ENCODE data around the gene ZC2HC1C. TPM values are rescaled to one million over a fixed set of nuclear protein-coding genes. Genes with fewer than 3 reads are reported as not detected.

The ZC2HC1C gene
- polyA plus RNA-seq (2012; ENCODE audit: low read depth, missing spikeins) = 0.59 TPM

GRCh38 chr14:75069121-75069810 lies at the start of gene ZC2HC1C:
TSS of gene ZC2HC1C (plus strand) at chr14:75069641. CDS start at chr14:75070574, 933 bp downstream.
- TF ChIP-seq POLR2A (IDR thresholded peaks at IDR 0.05; ENCODE audit: low read depth, low read length) (no peak), TAF1 (IDR thresholded peaks at IDR 0.05; ENCODE audit: low read depth, low read length) (no peak), POU2F2 (IDR thresholded peaks at IDR 0.05; ENCODE audit: low read depth, low read length) (no peak), PAX5 (IDR thresholded peaks at IDR 0.05; ENCODE audit: insufficient read depth, low read length, severe bottlenecking) (no peak), POLR2AphosphoS5 (IDR thresholded peaks at IDR 0.05; ENCODE audit: low read depth, low read length) (no peak), SPI1 (IDR thresholded peaks at IDR 0.05; ENCODE audit: low read depth, low read length) (no peak)
- FAIRE-seq (peak; percentile 72), DNase-seq (ENCODE audit: insufficient read length, low spot score) (peak; percentile 65)

- no peak for DNase-seq (ENCODE audit: insufficient read length, low spot score)
- TF ChIP-seq POLR2AphosphoS5 (IDR thresholded peaks at IDR 0.05; ENCODE audit: low read depth, low read length) (no peak), TAF1 (IDR thresholded peaks at IDR 0.05; ENCODE audit: low read depth, low read length) (no peak), POLR2A (IDR thresholded peaks at IDR 0.05; ENCODE audit: low read depth, low read length) (no peak), SPI1 (IDR thresholded peaks at IDR 0.05; ENCODE audit: low read depth, low read length) (no peak), PAX5 (IDR thresholded peaks at IDR 0.05; ENCODE audit: insufficient read depth, low read length, severe bottlenecking) (no peak), POU2F2 (IDR thresholded peaks at IDR 0.05; ENCODE audit: low read depth, low read length) (no peak)
- FAIRE-seq = no peak
These were observed 46.8 kb upstream of the ZC2HC1C start for GRCh38 chr14:75022655-75023054.

- DNase-seq (ENCODE audit: insufficient read length, low spot score) = no peak
- TF ChIP-seq PAX5 (IDR thresholded peaks at IDR 0.05; ENCODE audit: insufficient read depth, low read length, severe bottlenecking) (no peak), SPI1 (IDR thresholded peaks at IDR 0.05; ENCODE audit: low read depth, low read length) (no peak), POLR2A (IDR thresholded peaks at IDR 0.05; ENCODE audit: low read depth, low read length) (no peak), POLR2AphosphoS5 (IDR thresholded peaks at IDR 0.05; ENCODE audit: low read depth, low read length) (no peak), POU2F2 (IDR thresholded peaks at IDR 0.05; ENCODE audit: low read depth, low read length) (no peak), TAF1 (IDR thresholded peaks at IDR 0.05; ENCODE audit: low read depth, low read length) (no peak)
- FAIRE-seq = no peak
These were observed 46.3 kb upstream of the ZC2HC1C start for GRCh38 chr14:75023108-75023507.

GRCh38 chr14:75025082-75025481 lies 44.4 kb upstream of the ZC2HC1C start:
- FAIRE-seq (no peak), DNase-seq (ENCODE audit: insufficient read length, low spot score) (no peak)
- TF ChIP-seq POU2F2 (IDR thresholded peaks at IDR 0.05; ENCODE audit: low read depth, low read length) (no peak), SPI1 (IDR thresholded peaks at IDR 0.05; ENCODE audit: low read depth, low read length) (no peak), POLR2A (IDR thresholded peaks at IDR 0.05; ENCODE audit: low read depth, low read length) (no peak), POLR2AphosphoS5 (IDR thresholded peaks at IDR 0.05; ENCODE audit: low read depth, low read length) (no peak), PAX5 (IDR thresholded peaks at IDR 0.05; ENCODE audit: insufficient read depth, low read length, severe bottlenecking) (no peak)

GRCh38 chr14:75025876-75026275 lies 43.6 kb upstream of the ZC2HC1C start:
- DNase-seq (ENCODE audit: insufficient read length, low spot score) = no peak
- TF ChIP-seq POLR2AphosphoS5 (IDR thresholded peaks at IDR 0.05; ENCODE audit: low read depth, low read length) (no peak), POLR2A (IDR thresholded peaks at IDR 0.05; ENCODE audit: low read depth, low read length) (no peak), TAF1 (IDR thresholded peaks at IDR 0.05; ENCODE audit: low read depth, low read length) (no peak), PAX5 (IDR thresholded peaks at IDR 0.05; ENCODE audit: insufficient read depth, low read length, severe bottlenecking) (no peak), SPI1 (IDR thresholded peaks at IDR 0.05; ENCODE audit: low read depth, low read length) (no peak), POU2F2 (IDR thresholded peaks at IDR 0.05; ENCODE audit: low read depth, low read length) (no peak)
- FAIRE-seq = no peak

- TF ChIP-seq TAF1 (IDR thresholded peaks at IDR 0.05; ENCODE audit: low read depth, low read length) = no peak
- no peak for TF ChIP-seq POLR2A (IDR thresholded peaks at IDR 0.05; ENCODE audit: low read depth, low read length)
- TF ChIP-seq POU2F2 (IDR thresholded peaks at IDR 0.05; ENCODE audit: low read depth, low read length) = no peak
- no peak for TF ChIP-seq PAX5 (IDR thresholded peaks at IDR 0.05; ENCODE audit: insufficient read depth, low read length, severe bottlenecking)
- TF ChIP-seq SPI1 (IDR thresholded peaks at IDR 0.05; ENCODE audit: low read depth, low read length) = no peak
- TF ChIP-seq POLR2AphosphoS5 (IDR thresholded peaks at IDR 0.05; ENCODE audit: low read depth, low read length) = no peak
- FAIRE-seq (no peak), DNase-seq (ENCODE audit: insufficient read length, low spot score) (no peak)
These were observed 39.3 kb upstream of the ZC2HC1C start for GRCh38 chr14:75030147-75030546.

- FAIRE-seq = no peak
- TF ChIP-seq POU2F2 (IDR thresholded peaks at IDR 0.05; ENCODE audit: low read depth, low read length) (no peak), POLR2AphosphoS5 (IDR thresholded peaks at IDR 0.05; ENCODE audit: low read depth, low read length) (no peak), PAX5 (IDR thresholded peaks at IDR 0.05; ENCODE audit: insufficient read depth, low read length, severe bottlenecking) (no peak), SPI1 (IDR thresholded peaks at IDR 0.05; ENCODE audit: low read depth, low read length) (no peak), TAF1 (IDR thresholded peaks at IDR 0.05; ENCODE audit: low read depth, low read length) (no peak), POLR2A (IDR thresholded peaks at IDR 0.05; ENCODE audit: low read depth, low read length) (no peak)
These were observed 36.5 kb upstream of the ZC2HC1C start for GRCh38 chr14:75032939-75033338.

GRCh38 chr14:75040507-75040906 lies 28.9 kb upstream of the ZC2HC1C start:
- TF ChIP-seq SPI1 (IDR thresholded peaks at IDR 0.05; ENCODE audit: low read depth, low read length) (no peak), POLR2A (IDR thresholded peaks at IDR 0.05; ENCODE audit: low read depth, low read length) (no peak)
- FAIRE-seq (no peak), DNase-seq (ENCODE audit: insufficient read length, low spot score) (no peak)

More at GRCh38 chr14:75032939-75033338, 36.5 kb upstream of the ZC2HC1C start:
- no peak for DNase-seq (ENCODE audit: insufficient read length, low spot score)

- no peak for TF ChIP-seq TAF1 (IDR thresholded peaks at IDR 0.05; ENCODE audit: low read depth, low read length)
- FAIRE-seq = no peak
- DNase-seq (ENCODE audit: insufficient read length, low spot score) = no peak
These were observed 28.5 kb upstream of the ZC2HC1C start for GRCh38 chr14:75040959-75041358.

GRCh38 chr14:75041613-75042012 lies 27.8 kb upstream of the ZC2HC1C start:
- FAIRE-seq (no peak), DNase-seq (ENCODE audit: insufficient read length, low spot score) (no peak)
- no peak for TF ChIP-seq SPI1 (IDR thresholded peaks at IDR 0.05; ENCODE audit: low read depth, low read length)
- no peak for TF ChIP-seq POLR2AphosphoS5 (IDR thresholded peaks at IDR 0.05; ENCODE audit: low read depth, low read length)
- TF ChIP-seq POLR2A (IDR thresholded peaks at IDR 0.05; ENCODE audit: low read depth, low read length) = no peak
- no peak for TF ChIP-seq POU2F2 (IDR thresholded peaks at IDR 0.05; ENCODE audit: low read depth, low read length)
- TF ChIP-seq TAF1 (IDR thresholded peaks at IDR 0.05; ENCODE audit: low read depth, low read length) = no peak
- no peak for TF ChIP-seq PAX5 (IDR thresholded peaks at IDR 0.05; ENCODE audit: insufficient read depth, low read length, severe bottlenecking)

Measured in GM12891 (cell line).